ENCODE data around the gene ZNF559. TPM values are rescaled to one million over a fixed set of nuclear protein-coding genes. Genes with fewer than 3 reads are reported as not detected.

Gene ZNF559
- total RNA-seq, 1 experiment from 2014 or later = 17.2 TPM

- no peak for DNase-seq (ENCODE audit: low spot score)
- no peaks in the 10 kb centered on the region for H3K27me3 ChIP-seq (replicated peaks; ENCODE audit: insufficient read depth, low read depth, low read length, poor library complexity)
- peaks cover 17% of the 10 kb centered on the region for H3K9me3 ChIP-seq (ENCODE audit: low read depth, low read length, poor library complexity, severe bottlenecking)
- no peak overlapping the region for H3K4me3 ChIP-seq (ENCODE audit: low read depth, low read length, poor library complexity, severe bottlenecking)
- no peak for TF ChIP-seq EZH2 (IDR thresholded peaks at IDR 0.05; ENCODE audit: borderline replicate concordance, low read depth, low read length, poor library complexity, severe bottlenecking)
- TF ChIP-seq CTCF (conservative IDR thresholded peaks at IDR 0.05; ENCODE audit: low read depth, low read length) = no peak
- ChIA-PET CTCF (no interaction called here), POLR2A (ENCODE audit: low non-redundant PET) (no interaction called here)
- intact Hi-C loops (cut with micrococcal nuclease; ENCODE audit: unreplicated experiment) = no loop called here
- no peak overlapping the region for H3K27ac ChIP-seq (ENCODE audit: low read depth, low read length, poor library complexity, severe bottlenecking)
- BruUV-seq (replicated peaks) = no TSS peak
- H3K4me1 ChIP-seq (ENCODE audit: insufficient read depth, low read length, poor library complexity, severe bottlenecking) = no peaks in the 10 kb centered on the region
- no peaks in the 10 kb centered on the region for H3K36me3 ChIP-seq (ENCODE audit: insufficient read depth, low read length, poor library complexity, severe bottlenecking)
Observed at GRCh38 chr19:9354651-9355050, 30.7 kb downstream of the ZNF559 start.

- POLR2A ChIA-PET (ENCODE audit: low non-redundant PET) = no interaction called here
- no peaks in the 10 kb centered on the region for H3K4me1 ChIP-seq (ENCODE audit: insufficient read depth, low read length, poor library complexity, severe bottlenecking)
- H3K27me3 ChIP-seq (replicated peaks; ENCODE audit: insufficient read depth, low read depth, low read length, poor library complexity) = no peaks in the 10 kb centered on the region
- CTCF ChIA-PET = no interaction called here
- TF ChIP-seq CTCF (conservative IDR thresholded peaks at IDR 0.05; ENCODE audit: low read depth, low read length) (no peak), EZH2 (IDR thresholded peaks at IDR 0.05; ENCODE audit: borderline replicate concordance, low read depth, low read length, poor library complexity, severe bottlenecking) (no peak)
- peaks cover 13% of the 10 kb centered on the region for H3K9me3 ChIP-seq (ENCODE audit: low read depth, low read length, poor library complexity, severe bottlenecking)
- no peak within 1 kb of the TSS for H3K27ac ChIP-seq (ENCODE audit: low read depth, low read length, poor library complexity, severe bottlenecking)
- H3K36me3 ChIP-seq (ENCODE audit: insufficient read depth, low read length, poor library complexity, severe bottlenecking) = no peaks in the 10 kb centered on the region
- peak; percentile 41 for DNase-seq (ENCODE audit: low spot score)
- BruUV-seq (replicated peaks) = no TSS peak
- peak within 1 kb of the TSS; percentile 42 for H3K4me3 ChIP-seq (ENCODE audit: low read depth, low read length, poor library complexity, severe bottlenecking)
- intact Hi-C loops (cut with micrococcal nuclease; ENCODE audit: unreplicated experiment) = no loop called here
Observed at GRCh38 chr19:9362905-9363304, 38.9 kb downstream of the ZNF559 start, which contains the start of gene ZNF177. Gene ZNF177, plus strand, starts transcription at chr19:9363013. Its CDS starts 15,299 bp downstream, at chr19:9378312.

- Histone ChIP-seq H3K36me3 (ENCODE audit: insufficient read depth, low read length, poor library complexity, severe bottlenecking) (no peaks in the 10 kb centered on the region), H3K27me3 (replicated peaks; ENCODE audit: insufficient read depth, low read depth, low read length, poor library complexity) (no peaks in the 10 kb centered on the region), H3K4me1 (ENCODE audit: insufficient read depth, low read length, poor library complexity, severe bottlenecking) (no peaks in the 10 kb centered on the region), H3K4me3 (ENCODE audit: low read depth, low read length, poor library complexity, severe bottlenecking) (no peak overlapping the region), H3K9me3 (ENCODE audit: low read depth, low read length, poor library complexity, severe bottlenecking) (peaks cover 53% of the 10 kb centered on the region), H3K27ac (ENCODE audit: low read depth, low read length, poor library complexity, severe bottlenecking) (no peak overlapping the region)
- ChIA-PET CTCF (no interaction called here), POLR2A (ENCODE audit: low non-redundant PET) (interaction anchor here (0.7 kb wide), 1 partner anchor 31 kb away, joined by 8 read pairs; no protein-coding TSS in a partner anchor)
- no peak for DNase-seq (ENCODE audit: low spot score)
- no peak for TF ChIP-seq CTCF (conservative IDR thresholded peaks at IDR 0.05; ENCODE audit: low read depth, low read length)
- TF ChIP-seq EZH2 (IDR thresholded peaks at IDR 0.05; ENCODE audit: borderline replicate concordance, low read depth, low read length, poor library complexity, severe bottlenecking) = no peak
- no TSS peak for BruUV-seq (replicated peaks)
- intact Hi-C loops (cut with micrococcal nuclease; ENCODE audit: unreplicated experiment) = no loop called here
Observed at GRCh38 chr19:9370738-9371619, 47.0 kb downstream of the ZNF559 start.
